H9 (cell line): Measurements from ENCODE around the gene DCP1A. TPM values are rescaled to one million over a fixed set of nuclear protein-coding genes. Genes with fewer than 3 reads are reported as not detected.

ENCODE experiments used
- DNase-seq: peaks from one replicate; pipeline ENCODE4 v3.0.0-alpha.2; 2017
- H2AFZ ChIP-seq: one replicate; pipeline ENCODE4 v1.6.1; 2013; ENCODE audit warnings: mild to moderate bottlenecking, low read length, control low read depth, moderate library complexity
- H2AK5ac ChIP-seq: 2 replicates; pipeline ENCODE4 v1.6.1; 2013; ENCODE audit warnings: low read length, control low read depth, mixed read lengths; ENCODE audit not compliant: insufficient read length
- H2BK120ac ChIP-seq: one replicate; pipeline ENCODE4 v1.6.1; 2013; ENCODE audit warnings: low read depth, mild to moderate bottlenecking, low read length, control low read depth, inconsistent platforms; ENCODE audit not compliant: poor library complexity, severe bottlenecking
- H2BK12ac ChIP-seq: 2 replicates; pipeline ENCODE4 v1.6.1; 2013; ENCODE audit warnings: low read length, control low read depth, mixed read lengths, low read depth; ENCODE audit not compliant: insufficient read length
- H2BK15ac ChIP-seq: 2 replicates; pipeline ENCODE4 v1.6.1; 2013; ENCODE audit warnings: low read depth, low read length, control low read depth
- H2BK20ac ChIP-seq: one replicate; pipeline ENCODE4 v1.6.1; 2013; ENCODE audit warnings: low read depth, mild to moderate bottlenecking, low read length, control low read depth, inconsistent platforms; ENCODE audit not compliant: poor library complexity, severe bottlenecking
- H2BK5ac ChIP-seq: 2 replicates; pipeline ENCODE4 v1.6.1; 2013; ENCODE audit warnings: low read length, control low read depth, mixed read lengths; ENCODE audit not compliant: insufficient read length
- H3K14ac ChIP-seq: 2 replicates; pipeline ENCODE4 v1.6.1; 2013; ENCODE audit warnings: low read length, control low read depth; ENCODE audit not compliant: insufficient read depth
- H3K18ac ChIP-seq: 2 replicates; pipeline ENCODE4 v1.6.1; 2013; ENCODE audit warnings: low read depth, mild to moderate bottlenecking, mixed read lengths, low read length, control low read depth; ENCODE audit not compliant: insufficient read length
- H3K23ac ChIP-seq: 2 replicates; pipeline ENCODE4 v1.6.1; 2013; ENCODE audit warnings: low read length, control low read depth, mixed read lengths, low read depth; ENCODE audit not compliant: insufficient read length
- H3K23me2 ChIP-seq: 2 replicates; pipeline ENCODE4 v1.6.1; 2013; ENCODE audit warnings: low read depth, mild to moderate bottlenecking, mixed read lengths, low read length, control low read depth; ENCODE audit not compliant: insufficient read length, poor library complexity, severe bottlenecking
- H3K27ac ChIP-seq: 2 replicates; pipeline ENCODE4 v1.5.1; 2013; ENCODE audit warnings: low read length, control low read depth, mixed read lengths, low read depth; ENCODE audit not compliant: insufficient read length
- H3K27me3 ChIP-seq: 2 replicates; pipeline ENCODE4 v1.6.1; 2013; ENCODE audit warnings: low read length, control low read depth, inconsistent platforms; ENCODE audit not compliant: insufficient read depth
- H3K4ac ChIP-seq: 2 replicates; pipeline ENCODE4 v1.6.1; 2013; ENCODE audit warnings: low read depth, mild to moderate bottlenecking, control low read depth, inconsistent platforms, low read length, moderate library complexity
- H3K4me1 ChIP-seq: 2 replicates; pipeline ENCODE4 v1.6.1; 2013; ENCODE audit warnings: low read length, control low read depth, inconsistent platforms; ENCODE audit not compliant: insufficient read depth
- H3K4me2 ChIP-seq: 2 replicates; pipeline ENCODE4 v1.6.1; 2013; ENCODE audit warnings: low read length, control low read depth, mixed read lengths; ENCODE audit not compliant: insufficient read length, insufficient read depth
- H3K56ac ChIP-seq: 2 replicates; pipeline ENCODE4 v1.6.1; 2013; ENCODE audit warnings: low read depth, mild to moderate bottlenecking, mixed read lengths, low read length, control low read depth; ENCODE audit not compliant: insufficient read length
- H3K79me1 ChIP-seq: 2 replicates; pipeline ENCODE4 v1.6.1; 2013; ENCODE audit warnings: low read depth, mild to moderate bottlenecking, moderate library complexity, low read length, control low read depth, inconsistent platforms; ENCODE audit not compliant: insufficient read depth, poor library complexity, severe bottlenecking
- H3K79me2 ChIP-seq: 2 replicates; pipeline ENCODE4 v1.6.1; 2013; ENCODE audit warnings: low read length, control low read depth, inconsistent platforms; ENCODE audit not compliant: insufficient read depth
- H3K9ac ChIP-seq: 2 replicates; pipeline ENCODE4 v1.6.1; 2013; ENCODE audit warnings: low read length, control low read depth, mixed read lengths; ENCODE audit not compliant: insufficient read length; ENCODE audit errors: extremely low read depth
- H3K9me3 ChIP-seq: one replicate; pipeline ENCODE4 v1.6.1; 2013; ENCODE audit warnings: low read depth, low read length, inconsistent platforms; ENCODE audit not compliant: control insufficient read depth
- H3T11ph ChIP-seq: one replicate; pipeline ENCODE4 v1.6.1; 2013; ENCODE audit warnings: mild to moderate bottlenecking, low read length, control low read depth, inconsistent platforms
- H4K20me1 ChIP-seq: one replicate; pipeline ENCODE4 v1.6.1; 2013; ENCODE audit not compliant: control insufficient read depth, insufficient read length, insufficient read depth
- H4K5ac ChIP-seq: 2 replicates; pipeline ENCODE4 v1.6.1; 2013; ENCODE audit warnings: low read depth, mild to moderate bottlenecking, mixed read lengths, low read length, control low read depth; ENCODE audit not compliant: insufficient read length
- H4K8ac ChIP-seq: replicated peaks from 2 replicates; pipeline ENCODE4 v1.6.1; 2013; ENCODE audit warnings: low read length, control low read depth, mixed read lengths, low read depth; ENCODE audit not compliant: insufficient read length
- H4K91ac ChIP-seq: 2 replicates; pipeline ENCODE4 v1.6.1; 2013; ENCODE audit warnings: low read depth, mild to moderate bottlenecking, moderate library complexity, mixed read lengths, low read length, control low read depth; ENCODE audit not compliant: insufficient read length
- H3K27ac Mint-ChIP-seq, 3 experiments: 2 replicates in 2 of 3; 3 replicates in 1 of 3; pipeline ENCODE4 v1.8.0; 2020 to 2021; ENCODE audit warnings: mixed read lengths in 3 of 3, mild to moderate bottlenecking in 1 of 3, moderate library complexity in 1 of 3
- H3K27me3 Mint-ChIP-seq: 2 replicates; pipeline ENCODE4 v1.8.0; 2021; ENCODE audit warnings: low read depth, mild to moderate bottlenecking, moderate library complexity, mixed read lengths
- H3K36me3 Mint-ChIP-seq, 3 experiments: 2 replicates in 2 of 3; 3 replicates in 1 of 3; pipeline ENCODE4 v1.8.0; 2020 to 2021; ENCODE audit warnings: low read depth in 3 of 3, mixed read lengths in 3 of 3; ENCODE audit not compliant: insufficient read depth in 1 of 3
- H3K4me1 Mint-ChIP-seq, 2 experiments: 2 replicates each; pipeline ENCODE4 v1.8.0; 2020; ENCODE audit warnings: mixed read lengths in 2 of 2
- H3K4me3 Mint-ChIP-seq, 2 experiments: 2 replicates in 1 of 2; 3 replicates in 1 of 2; pipeline ENCODE4 v1.8.0; 2020 to 2021; ENCODE audit warnings: mild to moderate bottlenecking in 2 of 2, mixed read lengths in 2 of 2, moderate library complexity in 1 of 2
- H3K9me3 Mint-ChIP-seq, 2 experiments: 2 replicates in 1 of 2; 3 replicates in 1 of 2; pipeline ENCODE4 v1.8.0; 2020; ENCODE audit warnings: mild to moderate bottlenecking in 2 of 2, mixed read lengths in 2 of 2, moderate library complexity in 1 of 2
- WGBS: extraction: QIAGEN DNeasy Blood & Tissue Kit; methylation state at CpG from one replicate; pipeline ENCODE4 v1.1.7; 2013; ENCODE audit warnings: missing lambda C conversion rate, low lambda C conversion rate, mixed read lengths; ENCODE audit not compliant: insufficient read length; ENCODE audit errors: extremely low coverage; 5-methylcytosine and 5-hydroxymethylcytosine counted together
- total RNA-seq: library from RNA; stranded (reverse); gene quantifications from 2 replicates; pipeline ENCODE4 v1.2.1, GENCODE V29; 2021
- TF ChIP-seq, protein P1 (sequence below): fragments of 200-600 bp; sonication (generic); conservative IDR thresholded peaks from 3 replicates; pipeline ENCODE4 v1.8.0; 2021; ENCODE audit warnings: antibody characterized with exemption, mild to moderate bottlenecking

DCP1A gene
- total RNA-seq, 1 experiment from 2014 or later = 17.8 TPM

DNA sequence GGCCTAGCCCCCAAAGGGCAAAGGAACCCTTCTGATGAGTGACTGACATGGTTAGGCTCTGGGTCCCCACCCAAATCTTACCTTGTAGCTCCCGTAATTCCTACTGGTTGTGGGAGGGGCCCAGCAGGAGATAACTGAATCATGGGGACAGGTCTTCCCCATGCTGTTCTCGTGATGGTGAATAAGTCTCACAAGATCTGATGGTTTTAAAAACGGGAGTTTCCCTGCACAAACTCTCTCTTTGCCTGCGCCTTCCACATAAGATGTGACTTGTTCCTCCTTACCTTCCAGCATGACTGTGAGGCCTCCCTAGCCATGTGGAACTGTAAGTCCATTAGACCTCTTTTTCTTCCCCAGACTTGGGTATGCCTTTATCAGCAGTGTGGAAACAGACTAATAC is 108.5 kb downstream of the DCP1A start:
- peaks cover 25% of the 10 kb centered on the region for H3K79me1 ChIP-seq
- no CpG with 5 or more reads among the region's 4 CpGs for WGBS
- H2AFZ ChIP-seq = no peak overlapping the region
- H3K23ac ChIP-seq = no peak overlapping the region
- Mint-ChIP-seq H3K4me3 (no peak overlapping the region), H3K9me3 (no peaks in the 10 kb centered on the region), H3K4me1 (peaks cover 17 to 18% of the 10 kb centered on the region in 2 experiments), H3K36me3 (peaks cover 61 to 84% (median 84%) of the 10 kb centered on the region in 3 experiments), H3K27me3 (no peaks in the 10 kb centered on the region), H3K27ac (peak overlapping the region in 2 of 3 experiments; percentile 76 to 93; a peak in 4 of 7 replicates)
- no peak overlapping the region for H2BK5ac ChIP-seq
- H3K4me1 ChIP-seq = peaks cover 3% of the 10 kb centered on the region; the same call in 1 of the 2 replicates
- H3K4ac ChIP-seq = no peak overlapping the region
- H3K9ac ChIP-seq = no peak overlapping the region
- no peak overlapping the region for H3T11ph ChIP-seq
- no peak overlapping the region for H3K56ac ChIP-seq
- no peak overlapping the region for H3K27ac ChIP-seq
- H3K27me3 ChIP-seq = no peaks in the 10 kb centered on the region
- H4K5ac ChIP-seq = no peak overlapping the region
- TF ChIP-seq, protein P1, sequence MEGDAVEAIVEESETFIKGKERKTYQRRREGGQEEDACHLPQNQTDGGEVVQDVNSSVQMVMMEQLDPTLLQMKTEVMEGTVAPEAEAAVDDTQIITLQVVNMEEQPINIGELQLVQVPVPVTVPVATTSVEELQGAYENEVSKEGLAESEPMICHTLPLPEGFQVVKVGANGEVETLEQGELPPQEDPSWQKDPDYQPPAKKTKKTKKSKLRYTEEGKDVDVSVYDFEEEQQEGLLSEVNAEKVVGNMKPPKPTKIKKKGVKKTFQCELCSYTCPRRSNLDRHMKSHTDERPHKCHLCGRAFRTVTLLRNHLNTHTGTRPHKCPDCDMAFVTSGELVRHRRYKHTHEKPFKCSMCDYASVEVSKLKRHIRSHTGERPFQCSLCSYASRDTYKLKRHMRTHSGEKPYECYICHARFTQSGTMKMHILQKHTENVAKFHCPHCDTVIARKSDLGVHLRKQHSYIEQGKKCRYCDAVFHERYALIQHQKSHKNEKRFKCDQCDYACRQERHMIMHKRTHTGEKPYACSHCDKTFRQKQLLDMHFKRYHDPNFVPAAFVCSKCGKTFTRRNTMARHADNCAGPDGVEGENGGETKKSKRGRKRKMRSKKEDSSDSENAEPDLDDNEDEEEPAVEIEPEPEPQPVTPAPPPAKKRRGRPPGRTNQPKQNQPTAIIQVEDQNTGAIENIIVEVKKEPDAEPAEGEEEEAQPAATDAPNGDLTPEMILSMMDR = no peak
- H4K20me1 ChIP-seq = no peaks in the 10 kb centered on the region
- no peaks in the 10 kb centered on the region for H3K9me3 ChIP-seq
- H2BK120ac ChIP-seq = no peak overlapping the region
- no peak overlapping the region for H3K14ac ChIP-seq
- H2BK15ac ChIP-seq = no peak overlapping the region
- DNase-seq = no peak
- H3K4me2 ChIP-seq = no peak overlapping the region
- no peak overlapping the region for H2AK5ac ChIP-seq
- H2BK20ac ChIP-seq = no peak overlapping the region
- H2BK12ac ChIP-seq = no peak overlapping the region
- H3K23me2 ChIP-seq = no peaks in the 10 kb centered on the region
- H4K91ac ChIP-seq = no peak overlapping the region
- no peak overlapping the region for H4K8ac ChIP-seq
- H3K79me2 ChIP-seq = peaks cover 20% of the 10 kb centered on the region; the same call in 1 of the 2 replicates
- no peak overlapping the region for H3K18ac ChIP-seq
